ENCODE data around the gene LRP8. TPM values are rescaled to one million over a fixed set of nuclear protein-coding genes. Genes with fewer than 3 reads are reported as not detected.

Gene LRP8
- total and polyA plus RNA-seq, 2 of the 4 experiments (the other 2 are of a cell fraction): 12.0 to 12.1 TPM

GRCh38 chr1:53366901-53367502, 39.1 kb upstream of the LRP8 start:
- Histone ChIP-seq H3K23ac (ENCODE audit: low read depth, low read length) (no peak overlapping the region), H3K9me1 (ENCODE audit: insufficient read depth, low read length) (no peaks in the 10 kb centered on the region), H3K18ac (ENCODE audit: low read depth, low read length) (no peak overlapping the region), H3K4me1 (ENCODE audit: control insufficient read depth, insufficient read depth, low read length) (no peaks in the 10 kb centered on the region), H2AFZ (replicated peaks; ENCODE audit: low read length, poor library complexity) (no peak overlapping the region), H3K4me3 (ENCODE audit: insufficient read depth, low read depth, low read length) (no peak overlapping the region), H4K20me1 (ENCODE audit: insufficient read depth, low read length) (no peaks in the 10 kb centered on the region; the same call in 1 of the 2 replicates), H3K36me3 (ENCODE audit: control insufficient read depth, insufficient read depth, low read length) (no peaks in the 10 kb centered on the region), H2BK5ac (ENCODE audit: low read depth, low read length, poor library complexity, severe bottlenecking) (no peak overlapping the region), H3K27ac (ENCODE audit: insufficient read depth, low read length) (no peak overlapping the region), H3K56ac (ENCODE audit: extremely low read depth, insufficient read depth, low read length) (no peak overlapping the region), H3K27me3 (ENCODE audit: control insufficient read depth, insufficient read depth, low read length) (peaks cover 73% of the 10 kb centered on the region), H2AK5ac (ENCODE audit: low read depth, low read length) (no peak overlapping the region), H3K4me2 (ENCODE audit: low read depth, low read length) (no peak overlapping the region), H4K91ac (ENCODE audit: insufficient read depth, low read depth, low read length) (no peak overlapping the region), H3K79me1 (ENCODE audit: low read depth in 1 of 2, low read length in 2 of 2) (no peaks in the 10 kb centered on the region), H2BK20ac (ENCODE audit: low read depth, low read length) (no peak overlapping the region), H4K8ac (ENCODE audit: low read depth in 2 of 2, low read length in 2 of 2) (no peak overlapping the region), H2BK15ac (ENCODE audit: low read depth, low read length) (no peak overlapping the region), H3K9ac (ENCODE audit: low read depth, low read length) (no peak overlapping the region), H3K14ac (replicated peaks; ENCODE audit: low read depth, low read length) (no peak overlapping the region), H4K5ac (ENCODE audit: low read depth, low read length) (no peak overlapping the region), H3K4ac (ENCODE audit: low read depth, low read length) (no peak overlapping the region), H2BK120ac (ENCODE audit: low read depth, low read length) (no peak overlapping the region), H2AK9ac (replicated peaks; ENCODE audit: low read depth, low read length, poor library complexity) (no peak overlapping the region), H3K9me3 (ENCODE audit: control insufficient read depth, insufficient read depth, low read length) (no peaks in the 10 kb centered on the region)
- WGBS, 2 experiments (ENCODE audit: extremely low coverage in 2 of 2, insufficient read length in 1 of 2): 60% methylated on average over 4 of the region's 12 CpGs; no CpG with 5 or more reads in 1 of the 2 experiments
- no peak for ATAC-seq (ENCODE audit: low read depth)
- no peak for TF ChIP-seq CEBPB (IDR thresholded peaks at IDR 0.05; ENCODE audit: low read depth, low read length)
- no peak for TF ChIP-seq MAFK (IDR thresholded peaks at IDR 0.05; ENCODE audit: low read depth, low read length)
- TF ChIP-seq RAD21 (IDR thresholded peaks at IDR 0.05; ENCODE audit: low read length): no peak
- no peak for TF ChIP-seq MAZ (IDR thresholded peaks at IDR 0.05; ENCODE audit: borderline replicate concordance, low read depth, low read length)
- no peak for TF ChIP-seq FOS (IDR thresholded peaks at IDR 0.05; ENCODE audit: low read depth, low read length)
- TF ChIP-seq MXI1 (IDR thresholded peaks at IDR 0.05; ENCODE audit: borderline replicate concordance, low read depth, low read length): no peak
- TF ChIP-seq RFX5 (IDR thresholded peaks at IDR 0.05; ENCODE audit: low read depth, low read length): no peak
- TF ChIP-seq SMC3 (IDR thresholded peaks at IDR 0.05; ENCODE audit: low read depth, low read length): no peak
- no peak for TF ChIP-seq RCOR1 (IDR thresholded peaks at IDR 0.05; ENCODE audit: insufficient replicate concordance, low read length)
- TF ChIP-seq ELK1 (IDR thresholded peaks at IDR 0.05; ENCODE audit: borderline replicate concordance, low read depth, low read length): no peak
- no peak for TF ChIP-seq BHLHE40 (IDR thresholded peaks at IDR 0.05; ENCODE audit: low read depth, low read length)
- TF ChIP-seq, protein P1, sequence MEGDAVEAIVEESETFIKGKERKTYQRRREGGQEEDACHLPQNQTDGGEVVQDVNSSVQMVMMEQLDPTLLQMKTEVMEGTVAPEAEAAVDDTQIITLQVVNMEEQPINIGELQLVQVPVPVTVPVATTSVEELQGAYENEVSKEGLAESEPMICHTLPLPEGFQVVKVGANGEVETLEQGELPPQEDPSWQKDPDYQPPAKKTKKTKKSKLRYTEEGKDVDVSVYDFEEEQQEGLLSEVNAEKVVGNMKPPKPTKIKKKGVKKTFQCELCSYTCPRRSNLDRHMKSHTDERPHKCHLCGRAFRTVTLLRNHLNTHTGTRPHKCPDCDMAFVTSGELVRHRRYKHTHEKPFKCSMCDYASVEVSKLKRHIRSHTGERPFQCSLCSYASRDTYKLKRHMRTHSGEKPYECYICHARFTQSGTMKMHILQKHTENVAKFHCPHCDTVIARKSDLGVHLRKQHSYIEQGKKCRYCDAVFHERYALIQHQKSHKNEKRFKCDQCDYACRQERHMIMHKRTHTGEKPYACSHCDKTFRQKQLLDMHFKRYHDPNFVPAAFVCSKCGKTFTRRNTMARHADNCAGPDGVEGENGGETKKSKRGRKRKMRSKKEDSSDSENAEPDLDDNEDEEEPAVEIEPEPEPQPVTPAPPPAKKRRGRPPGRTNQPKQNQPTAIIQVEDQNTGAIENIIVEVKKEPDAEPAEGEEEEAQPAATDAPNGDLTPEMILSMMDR (conservative IDR thresholded peaks at IDR 0.05; ENCODE audit: low read depth, low read length): no peak
- TF ChIP-seq, protein P2, sequence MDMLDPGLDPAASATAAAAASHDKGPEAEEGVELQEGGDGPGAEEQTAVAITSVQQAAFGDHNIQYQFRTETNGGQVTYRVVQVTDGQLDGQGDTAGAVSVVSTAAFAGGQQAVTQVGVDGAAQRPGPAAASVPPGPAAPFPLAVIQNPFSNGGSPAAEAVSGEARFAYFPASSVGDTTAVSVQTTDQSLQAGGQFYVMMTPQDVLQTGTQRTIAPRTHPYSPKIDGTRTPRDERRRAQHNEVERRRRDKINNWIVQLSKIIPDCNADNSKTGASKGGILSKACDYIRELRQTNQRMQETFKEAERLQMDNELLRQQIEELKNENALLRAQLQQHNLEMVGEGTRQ (IDR thresholded peaks at IDR 0.05; ENCODE audit: low read depth, low read length): no peak
- TF ChIP-seq CHD1 (IDR thresholded peaks at IDR 0.05; ENCODE audit: low read depth, low read length): no peak
- TF ChIP-seq NFE2L2 (IDR thresholded peaks at IDR 0.05; ENCODE audit: low read depth, low read length): no peak
- TF ChIP-seq POLR2A (IDR thresholded peaks at IDR 0.05; ENCODE audit: low read depth, low read length): no peak
- ChIA-PET CTCF (interaction anchor here (0.6 kb wide), 1 partner anchor 1260 kb away, joined by 3 read pairs; no protein-coding TSS in a partner anchor), POLR2A (ENCODE audit: unreplicated experiment) (no interaction called here)
- intact Hi-C loops (cut with micrococcal nuclease): no loop called here
- in situ Hi-C loops (cut with MboI; ENCODE audit: low sequenced_read_pairs): no loop called here
- dilution Hi-C loops (cut with HindIII; ENCODE audit: low sequenced_read_pairs, unreplicated experiment): no loop called here
- no TSS peak for BruUV-seq (replicated peaks)
- no peak for DNase-seq

Data from IMR-90 (cell line).